Loucy (cell line): ENCODE measurements around the gene POLRMT.

Experiments
- EZH2phosphoT487 ChIP-seq: fragments of 200-600 bp; IDR thresholded peaks from 2 replicates; pipeline ENCODE4 v1.6.1; 2018; ENCODE audit warnings: antibody characterized with exemption, mild to moderate bottlenecking, moderate library complexity, borderline replicate concordance
- TF ChIP-seq, protein P1 (sequence below): fragments of 200-600 bp; sonication (generic); conservative IDR thresholded peaks from 2 replicates; pipeline ENCODE4 v1.5.1; 2014; ENCODE audit warnings: mild to moderate bottlenecking, antibody characterized with exemption, low read length

- TF ChIP-seq, protein P1, sequence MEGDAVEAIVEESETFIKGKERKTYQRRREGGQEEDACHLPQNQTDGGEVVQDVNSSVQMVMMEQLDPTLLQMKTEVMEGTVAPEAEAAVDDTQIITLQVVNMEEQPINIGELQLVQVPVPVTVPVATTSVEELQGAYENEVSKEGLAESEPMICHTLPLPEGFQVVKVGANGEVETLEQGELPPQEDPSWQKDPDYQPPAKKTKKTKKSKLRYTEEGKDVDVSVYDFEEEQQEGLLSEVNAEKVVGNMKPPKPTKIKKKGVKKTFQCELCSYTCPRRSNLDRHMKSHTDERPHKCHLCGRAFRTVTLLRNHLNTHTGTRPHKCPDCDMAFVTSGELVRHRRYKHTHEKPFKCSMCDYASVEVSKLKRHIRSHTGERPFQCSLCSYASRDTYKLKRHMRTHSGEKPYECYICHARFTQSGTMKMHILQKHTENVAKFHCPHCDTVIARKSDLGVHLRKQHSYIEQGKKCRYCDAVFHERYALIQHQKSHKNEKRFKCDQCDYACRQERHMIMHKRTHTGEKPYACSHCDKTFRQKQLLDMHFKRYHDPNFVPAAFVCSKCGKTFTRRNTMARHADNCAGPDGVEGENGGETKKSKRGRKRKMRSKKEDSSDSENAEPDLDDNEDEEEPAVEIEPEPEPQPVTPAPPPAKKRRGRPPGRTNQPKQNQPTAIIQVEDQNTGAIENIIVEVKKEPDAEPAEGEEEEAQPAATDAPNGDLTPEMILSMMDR = no peak
- no peak for TF ChIP-seq EZH2phosphoT487
Measured at GRCh38 chr19:658059-658839, 24.9 kb upstream of the POLRMT start.
